ENCODE measurements around the gene MESP1. TPM values are rescaled to one million over a fixed set of nuclear protein-coding genes. Genes with fewer than 3 reads are reported as not detected.

Gene MESP1
- total and polyA plus RNA-seq, 2 of the 8 experiments (the other 6 are each of a cell fraction or from before 2014, with no cell fraction given): 0.15 to 0.23 TPM

- TF ChIP-seq CTCF (IDR thresholded peaks at IDR 0.05; ENCODE audit: control extremely low read depth in 1 of 3, insufficient read depth in 1 of 3, low read depth in 1 of 3, low read length in 3 of 3): no peak
- no peak for TF ChIP-seq EZH2 (IDR thresholded peaks at IDR 0.05; ENCODE audit: low read depth, low read length, severe bottlenecking)
- TF ChIP-seq TAF1 (IDR thresholded peaks at IDR 0.05; ENCODE audit: low read depth, low read length): no peak
- TF ChIP-seq CEBPB (IDR thresholded peaks at IDR 0.05; ENCODE audit: low read depth, low read length): no peak
- no peak for TF ChIP-seq CHD1 (IDR thresholded peaks at IDR 0.05; ENCODE audit: low read depth, low read length)
- TF ChIP-seq ASH2L (IDR thresholded peaks at IDR 0.05; ENCODE audit: low read length): no peak
Measured at GRCh38 chr15:89728254-89728653, 22.8 kb downstream of the MESP1 start (continued).
